SH-SY5Y (cell line): ENCODE data around the gene LRFN4.

Experiments
- GATA2 ChIP-seq: IDR thresholded peaks from 2 replicates; pipeline ENCODE4 v1.6.1; 2011; ENCODE audit warnings: mild to moderate bottlenecking, low read depth, low read length
- GATA3 ChIP-seq: IDR thresholded peaks from 2 replicates; pipeline ENCODE4 v1.6.1; 2011; ENCODE audit warnings: low read depth, mild to moderate bottlenecking, low read length, moderate library complexity

The LRFN4 gene

DNA sequence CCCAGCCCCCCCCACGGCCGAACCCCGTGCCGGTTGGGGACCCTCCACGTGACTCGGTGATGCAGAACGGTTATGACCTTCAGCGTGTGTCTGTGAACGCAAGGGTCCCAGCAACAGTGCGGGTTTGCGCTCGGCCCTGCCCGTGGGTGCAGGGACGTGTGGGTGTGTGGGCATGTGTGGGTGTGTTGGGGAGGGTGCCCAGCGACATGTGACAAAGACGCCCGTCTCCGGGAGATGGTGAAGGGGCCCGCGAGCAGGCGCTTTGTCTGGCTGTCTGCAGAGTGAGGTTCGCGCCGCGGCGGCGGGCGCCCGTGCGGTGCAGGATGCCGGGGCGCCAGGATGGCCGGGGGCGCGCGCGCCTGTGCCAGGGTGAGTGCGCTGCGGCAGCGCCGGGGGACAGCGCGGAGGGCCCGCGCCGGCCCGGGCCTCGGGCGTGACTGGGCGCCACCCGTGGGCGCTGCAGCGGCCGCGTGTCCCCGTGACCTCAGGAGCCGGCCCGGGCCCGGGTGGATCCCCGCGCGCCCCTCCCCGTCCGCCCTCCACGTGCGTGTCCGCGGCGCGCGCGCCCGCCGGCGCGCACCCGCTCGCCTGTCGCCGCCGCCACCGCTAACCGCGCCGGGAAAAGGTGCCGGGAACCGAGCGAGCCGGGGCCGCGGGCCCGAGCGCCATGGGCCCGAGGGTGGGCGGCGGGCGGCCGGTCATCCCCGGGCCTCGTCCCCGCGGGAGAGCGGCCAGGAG lies at the start of gene LRFN4:
LRFN4 (plus strand) TSS at position 569 of the 738 bp plus-strand sequence. CDS start 681 bp downstream, outside the sequence.
- no peak for TF ChIP-seq GATA3

GRCh38 chr11:66809592-66809991 lies 47.3 kb upstream of the LRFN4 start:
- TF ChIP-seq GATA3 (no peak), GATA2 (no peak)

GRCh38 chr11:66810576-66811185 lies 46.2 kb upstream of the LRFN4 start:
- TF ChIP-seq GATA3, result no peak
- no peak for TF ChIP-seq GATA2

DNA sequence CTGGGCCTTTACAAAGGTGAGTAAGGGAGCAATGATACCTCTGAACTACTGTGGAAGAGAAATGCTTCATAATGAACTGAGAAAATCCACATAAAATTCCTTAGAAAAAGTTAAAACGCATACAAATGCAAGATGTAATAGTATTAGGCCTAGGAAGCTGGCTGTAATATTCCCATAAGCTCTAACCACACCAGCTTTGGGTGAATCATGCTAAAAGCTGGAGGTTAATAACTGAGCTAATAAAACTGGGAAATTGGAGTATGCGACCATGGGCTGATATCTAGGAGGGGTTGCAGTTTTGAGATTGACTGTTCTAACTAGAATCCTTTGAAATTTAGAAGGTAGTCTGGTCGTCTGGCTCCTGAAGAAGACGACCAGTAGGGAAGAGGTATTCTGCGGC lies 42.2 kb upstream of the LRFN4 start:
- TF ChIP-seq GATA2 (no peak), GATA3 (no peak)

- TF ChIP-seq GATA2 (no peak), GATA3 (no peak)
These were observed 41.2 kb upstream of the LRFN4 start for GRCh38 chr11:66815646-66816045.

DNA sequence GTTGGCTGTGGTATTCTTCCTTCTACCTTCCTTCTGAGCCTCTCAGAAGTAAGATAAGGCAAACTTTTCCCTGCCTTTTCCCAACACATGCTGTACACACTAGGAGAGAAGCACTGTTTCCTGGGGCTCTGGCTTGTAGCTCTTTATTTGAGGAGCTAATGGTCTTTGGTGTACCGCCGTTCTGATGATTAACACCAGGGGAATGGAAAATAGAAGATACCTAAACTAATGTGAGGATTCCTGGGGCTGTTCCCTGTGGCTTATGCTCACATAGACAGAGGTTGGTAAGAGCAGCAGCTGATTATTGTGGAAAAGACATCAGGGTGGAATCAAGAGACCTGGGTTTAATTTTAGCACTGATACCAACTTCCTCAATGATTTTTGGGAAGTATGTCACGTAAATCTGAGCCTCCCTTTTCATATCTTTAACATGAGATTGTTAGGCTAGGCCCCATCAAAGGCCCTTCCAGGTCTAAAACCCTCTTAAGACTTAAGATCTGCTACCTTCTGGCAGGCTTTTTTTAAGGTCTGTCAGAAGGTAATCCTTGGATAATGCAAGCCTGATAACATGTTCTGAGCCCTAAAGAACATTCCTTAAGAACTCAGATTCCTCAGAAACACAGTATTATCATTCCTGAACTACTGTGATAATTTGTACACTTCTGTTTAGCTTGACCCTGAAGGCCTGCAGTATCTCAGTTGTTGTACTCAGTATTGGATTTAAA lies 38.5 kb upstream of the LRFN4 start:
- TF ChIP-seq GATA3, result no peak
- TF ChIP-seq GATA2, result no peak

- TF ChIP-seq GATA2 (no peak), GATA3 (no peak)
These were observed 36.5 kb upstream of the LRFN4 start for GRCh38 chr11:66820381-66820780.

GRCh38 chr11:66820901-66821300 lies 36.0 kb upstream of the LRFN4 start:
- TF ChIP-seq GATA2, result no peak
- TF ChIP-seq GATA3, result no peak

- TF ChIP-seq GATA2 (no peak), GATA3 (no peak)
These were observed 33.2 kb upstream of the LRFN4 start for GRCh38 chr11:66823700-66824099.

DNA sequence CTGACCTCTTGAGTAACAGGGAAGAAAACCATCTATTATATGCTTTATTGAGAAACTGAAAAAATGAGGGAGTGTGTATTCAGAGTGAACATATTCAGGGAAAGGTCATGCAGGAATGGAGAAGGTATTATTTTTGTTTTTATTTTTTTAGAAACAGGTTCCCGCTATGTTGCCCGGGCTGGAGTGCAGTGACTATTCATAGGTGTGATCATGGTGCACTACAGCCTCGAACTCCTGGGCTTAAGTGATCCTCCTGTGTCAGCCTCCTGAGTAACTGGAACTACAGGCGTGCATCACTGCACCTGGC lies 22.4 kb upstream of the LRFN4 start:
- TF ChIP-seq GATA3, result no peak
- TF ChIP-seq GATA2, result no peak

DNA sequence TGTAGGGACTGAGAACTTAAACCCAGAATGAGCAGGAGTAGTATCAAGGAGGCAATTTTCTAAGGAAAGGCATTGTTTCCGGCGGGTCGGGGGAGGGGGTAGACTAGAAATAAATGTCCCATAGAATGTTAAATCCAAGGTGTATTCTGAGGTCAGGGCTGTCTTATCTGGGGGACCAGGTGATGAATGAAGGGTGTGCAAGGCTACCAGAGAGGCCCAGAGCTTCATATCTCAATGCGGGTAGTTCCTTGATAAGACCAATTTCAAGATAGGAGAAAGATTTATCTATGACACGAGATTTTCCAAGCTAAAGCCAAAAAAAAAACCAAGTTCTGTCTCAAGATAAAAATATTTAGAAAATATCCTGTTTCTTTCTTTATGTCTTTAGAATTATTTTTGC lies 21.9 kb upstream of the LRFN4 start:
- TF ChIP-seq GATA3 (no peak), GATA2 (no peak)

DNA sequence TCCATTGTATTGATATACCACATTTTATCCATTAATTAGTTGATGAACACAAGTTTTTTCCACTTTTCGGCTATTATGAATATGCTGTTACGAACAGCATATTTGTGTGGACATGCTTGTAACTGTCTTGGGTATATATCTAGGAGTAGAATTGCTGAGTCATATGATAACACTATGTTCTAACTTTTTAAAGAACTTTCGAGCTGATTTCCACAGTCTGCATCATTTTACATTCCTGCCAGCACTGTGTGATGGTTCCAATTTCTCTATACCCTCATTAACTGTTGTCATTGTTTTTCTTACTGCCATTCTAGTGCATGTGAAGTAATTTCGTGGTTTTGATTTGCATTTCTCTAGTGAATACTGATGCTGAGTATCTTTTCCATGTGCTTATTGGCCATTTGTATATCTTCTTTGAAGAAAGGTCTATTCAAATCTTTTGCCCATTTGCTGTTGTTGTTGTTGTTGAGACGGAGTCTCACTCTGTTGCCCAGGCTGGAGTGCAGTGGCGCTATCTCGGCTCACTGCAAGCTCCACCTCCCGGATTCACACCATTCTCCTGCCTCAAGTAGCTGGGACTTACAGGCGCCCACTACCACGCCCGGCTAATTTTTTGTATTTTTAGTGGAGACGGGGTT lies 21.0 kb upstream of the LRFN4 start:
- no peak for TF ChIP-seq GATA3
- TF ChIP-seq GATA2, result no peak

GRCh38 chr11:66840317-66841091 lies 16.4 kb upstream of the LRFN4 start:
- TF ChIP-seq GATA2 (no peak), GATA3 (no peak)

GRCh38 chr11:66841861-66842260 lies 15.0 kb upstream of the LRFN4 start:
- no peak for TF ChIP-seq GATA3
- no peak for TF ChIP-seq GATA2
